HCEC 1CT (cell line): Measurements from ENCODE around the gene LILRA5.
"Not testable (repeated sequence)": the region's sequence is repeated elsewhere in the genome, so short reads cannot be mapped to it uniquely, and the experiment has no call there.

ENCODE experiments used
- DNase-seq: peaks from one replicate; pipeline ENCODE4 v3.0.0-alpha.2; 2017

LILRA5 gene

DNA sequence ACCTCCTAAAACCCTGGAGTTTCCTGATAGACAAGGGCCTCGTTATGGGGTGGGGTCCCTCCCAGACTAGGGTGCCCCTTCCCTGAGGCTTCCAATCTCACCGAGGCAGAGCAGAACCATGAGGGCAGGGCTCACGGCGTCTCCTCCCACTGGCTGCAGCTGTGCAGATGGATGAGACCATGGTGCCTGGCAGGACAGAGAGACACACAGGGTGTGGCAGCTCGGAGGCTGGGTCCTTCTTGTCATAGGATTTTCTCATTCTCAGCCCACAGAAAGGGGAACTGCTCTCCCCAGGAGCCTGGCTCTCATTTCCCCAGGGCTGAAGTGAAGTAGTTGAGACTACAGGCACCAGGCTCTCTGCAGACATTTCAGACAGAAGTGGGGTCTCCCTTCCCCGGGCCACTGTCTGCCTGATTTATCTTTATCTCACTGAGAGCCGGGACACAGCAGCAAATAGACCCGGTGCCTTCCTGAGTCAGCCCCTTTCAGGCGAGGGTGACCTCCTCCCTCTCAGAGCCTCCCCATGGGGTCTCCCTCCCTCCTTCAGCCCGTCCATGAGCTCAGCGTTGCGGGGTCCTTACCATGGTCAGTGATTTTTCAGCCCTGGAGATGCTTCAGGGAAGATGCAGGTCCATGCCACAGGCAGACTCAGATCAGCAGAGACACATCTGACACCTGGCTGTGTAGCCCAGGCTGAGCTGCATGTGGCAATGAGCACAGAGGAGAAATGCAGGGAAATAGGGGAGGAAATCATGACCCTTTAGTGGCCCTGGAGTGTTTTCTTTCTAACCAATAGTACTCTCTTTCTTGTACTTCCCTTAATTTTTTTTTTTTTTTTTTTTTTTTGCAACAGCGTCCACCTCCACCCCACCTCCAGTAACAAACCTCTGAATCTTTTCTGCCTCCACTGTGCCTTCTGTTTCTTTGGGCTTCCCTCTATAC, at the start of gene LILRA5:
LILRA5 (minus strand) TSS at position 731 of the 942 bp plus-strand sequence; CDS start at position 584, 147 bp downstream.
- DNase-seq: no peak

- not testable (repeated sequence) for DNase-seq
Observed at GRCh38 chr19:54361680-54362422, 48.9 kb upstream of the LILRA5 start.

- DNase-seq: not testable (repeated sequence)
Observed at GRCh38 chr19:54359149-54359820, 46.3 kb upstream of the LILRA5 start.

DNA sequence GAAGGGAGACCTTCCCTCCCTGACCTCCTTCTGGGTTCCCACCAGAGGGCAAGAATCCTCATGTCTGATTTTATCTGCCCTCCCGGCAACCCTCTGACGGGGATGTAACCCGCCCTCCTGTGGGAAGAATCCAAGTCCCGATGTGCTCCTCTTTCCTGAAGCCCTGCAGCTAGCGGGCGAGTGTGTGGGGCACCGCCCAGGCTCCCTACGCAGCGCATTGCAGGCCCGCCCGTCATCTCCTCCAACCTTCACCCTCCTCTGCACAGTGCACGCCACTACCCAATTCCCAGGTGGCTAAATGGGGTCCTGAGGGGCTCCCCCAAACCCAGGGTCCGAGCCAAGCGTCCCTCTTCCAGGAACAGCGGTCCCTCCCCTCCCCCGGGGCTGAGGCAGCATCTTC, 44.4 kb upstream of the LILRA5 start:
- DNase-seq: no peak

- DNase-seq: no peak
Observed at GRCh38 chr19:54356444-54357056, 43.6 kb upstream of the LILRA5 start.

DNA sequence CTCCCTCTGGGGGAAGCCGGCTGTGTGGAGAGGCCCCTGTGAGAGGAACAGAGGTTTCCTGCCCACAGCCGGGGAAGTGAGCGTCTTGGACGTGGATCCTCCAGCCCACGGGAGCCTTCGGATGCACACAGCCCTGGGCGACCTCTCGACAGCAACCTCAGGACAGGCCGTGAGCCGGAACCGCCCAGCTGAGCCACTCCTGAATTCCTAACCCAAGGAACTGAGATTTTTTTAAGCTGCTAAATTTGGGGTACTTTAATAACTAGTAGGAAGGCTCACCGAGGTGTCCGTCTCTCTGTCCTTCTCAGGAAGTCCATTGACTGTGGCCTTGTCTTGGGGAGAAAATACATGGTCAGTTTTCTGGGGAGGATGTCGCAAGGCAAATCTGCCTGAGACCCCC, 42.7 kb upstream of the LILRA5 start:
- DNase-seq: no peak

GRCh38 chr19:54354761-54355160, 41.8 kb upstream of the LILRA5 start:
- DNase-seq: no peak

GRCh38 chr19:54352546-54352945, 39.6 kb upstream of the LILRA5 start:
- DNase-seq: no peak

DNA sequence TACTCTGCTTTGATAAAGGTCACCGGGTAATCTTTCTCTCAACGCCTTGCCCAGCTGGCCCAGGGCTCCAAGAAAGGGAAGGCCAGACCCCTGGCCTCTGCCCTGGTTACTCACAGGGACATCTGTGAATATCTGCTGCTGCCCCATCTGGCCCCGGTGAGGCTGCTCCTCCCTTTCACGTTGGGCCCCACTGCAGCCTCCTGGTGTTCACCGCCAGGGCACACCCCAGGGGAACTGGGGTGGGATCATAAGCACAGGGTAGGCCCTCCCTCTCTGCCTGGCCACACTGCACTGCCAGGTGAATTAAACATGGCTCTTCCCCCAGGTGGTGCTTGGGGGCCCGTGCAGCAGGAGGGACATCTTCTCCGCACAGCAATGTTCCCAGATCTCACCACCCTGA, 39.1 kb upstream of the LILRA5 start:
- DNase-seq: no peak

GRCh38 chr19:54351474-54351873, 38.5 kb upstream of the LILRA5 start:
- DNase-seq: no peak

GRCh38 chr19:54345938-54346386, 33.0 kb upstream of the LILRA5 start:
- no peak for DNase-seq

GRCh38 chr19:54343868-54344267, 30.9 kb upstream of the LILRA5 start:
- no peak for DNase-seq

GRCh38 chr19:54341295-54341694, 28.3 kb upstream of the LILRA5 start:
- DNase-seq: no peak

GRCh38 chr19:54339646-54340358, 26.8 kb upstream of the LILRA5 start:
- no peak for DNase-seq

DNA sequence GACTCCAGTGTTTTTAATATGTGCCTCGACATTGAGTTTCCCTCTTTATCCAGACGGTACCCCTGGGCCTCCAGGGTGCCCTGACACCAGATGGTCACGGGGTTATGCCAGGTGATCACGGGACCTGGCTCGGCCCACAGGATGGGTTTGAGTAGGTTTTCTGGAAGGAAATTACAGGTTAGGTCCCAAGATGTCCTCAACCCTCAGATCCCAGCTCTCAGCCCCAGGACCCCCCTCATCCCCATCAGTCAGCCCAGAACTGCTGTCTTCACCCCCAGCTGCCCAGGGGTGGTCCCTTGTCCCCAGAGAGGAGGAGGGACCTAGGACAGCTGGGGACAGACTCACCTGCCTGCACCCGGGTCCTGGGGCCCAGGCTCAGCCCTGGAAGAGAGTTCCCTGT, 25.6 kb upstream of the LILRA5 start:
- no peak for DNase-seq

DNA sequence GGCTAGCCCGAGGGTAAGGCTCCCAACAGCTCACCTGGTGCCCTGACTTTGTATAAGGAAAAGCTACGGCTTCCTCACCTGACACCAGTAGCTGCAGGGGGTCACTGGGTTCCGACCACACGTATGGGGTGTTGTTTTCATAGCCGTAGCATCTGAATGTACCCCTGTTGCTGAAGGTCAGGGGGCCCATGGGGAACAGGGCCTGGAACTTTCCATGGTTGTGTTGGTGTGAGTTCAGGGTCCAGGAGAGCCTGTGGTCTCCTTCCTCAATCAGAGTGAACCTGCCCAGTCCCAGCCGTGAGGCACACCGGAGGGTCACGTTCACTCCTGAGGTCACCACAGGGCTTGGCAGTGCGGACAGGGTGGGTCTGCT, 24.9 kb upstream of the LILRA5 start:
- DNase-seq: no peak

DNA sequence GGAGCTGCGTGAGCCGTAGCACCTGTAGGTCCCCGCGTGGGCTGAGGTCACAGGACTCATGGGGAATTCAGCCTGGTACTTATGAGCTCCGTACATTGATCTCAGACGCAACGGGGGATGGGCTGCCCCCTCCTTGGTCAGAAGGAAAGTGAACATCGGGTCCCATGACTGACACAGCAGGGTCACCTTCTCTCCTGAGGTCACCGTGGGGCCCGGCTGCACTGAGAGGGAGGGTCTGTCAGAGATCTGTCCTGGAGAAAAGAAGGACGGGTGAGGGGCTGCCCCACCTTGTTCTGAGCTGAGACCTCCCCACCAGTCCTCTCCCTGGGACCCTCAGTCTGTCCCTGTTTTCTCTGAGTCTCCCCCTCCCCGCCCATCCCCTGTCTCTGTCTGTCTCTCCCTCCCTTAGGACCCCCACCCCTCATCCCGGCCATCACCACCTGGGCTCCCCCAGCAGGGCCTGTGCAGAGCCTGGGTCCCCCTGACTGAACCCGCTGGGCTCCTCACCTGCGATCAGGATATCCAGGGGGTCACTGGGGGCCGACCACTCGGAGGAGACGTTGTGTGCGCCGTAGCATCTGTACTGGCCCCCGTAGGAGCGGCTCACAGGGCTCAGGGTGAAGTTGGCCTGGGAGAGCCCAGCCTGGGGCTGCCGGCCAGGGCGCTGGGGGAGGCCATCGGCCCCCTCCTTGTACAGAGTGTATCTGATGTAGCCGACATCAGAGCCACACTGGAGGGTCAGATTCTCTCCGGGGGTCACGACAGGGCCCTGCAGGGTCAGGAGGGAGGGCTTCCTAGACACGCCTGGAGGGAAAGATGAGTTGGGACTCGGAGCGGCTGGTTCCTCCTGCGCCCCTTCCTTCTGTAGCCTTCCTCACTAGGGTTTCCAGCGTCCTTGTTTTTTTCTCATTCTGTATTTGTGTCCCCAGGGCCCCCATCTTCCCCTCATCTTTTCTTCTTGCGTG, 24.2 kb upstream of the LILRA5 start:
- DNase-seq: no peak

DNA sequence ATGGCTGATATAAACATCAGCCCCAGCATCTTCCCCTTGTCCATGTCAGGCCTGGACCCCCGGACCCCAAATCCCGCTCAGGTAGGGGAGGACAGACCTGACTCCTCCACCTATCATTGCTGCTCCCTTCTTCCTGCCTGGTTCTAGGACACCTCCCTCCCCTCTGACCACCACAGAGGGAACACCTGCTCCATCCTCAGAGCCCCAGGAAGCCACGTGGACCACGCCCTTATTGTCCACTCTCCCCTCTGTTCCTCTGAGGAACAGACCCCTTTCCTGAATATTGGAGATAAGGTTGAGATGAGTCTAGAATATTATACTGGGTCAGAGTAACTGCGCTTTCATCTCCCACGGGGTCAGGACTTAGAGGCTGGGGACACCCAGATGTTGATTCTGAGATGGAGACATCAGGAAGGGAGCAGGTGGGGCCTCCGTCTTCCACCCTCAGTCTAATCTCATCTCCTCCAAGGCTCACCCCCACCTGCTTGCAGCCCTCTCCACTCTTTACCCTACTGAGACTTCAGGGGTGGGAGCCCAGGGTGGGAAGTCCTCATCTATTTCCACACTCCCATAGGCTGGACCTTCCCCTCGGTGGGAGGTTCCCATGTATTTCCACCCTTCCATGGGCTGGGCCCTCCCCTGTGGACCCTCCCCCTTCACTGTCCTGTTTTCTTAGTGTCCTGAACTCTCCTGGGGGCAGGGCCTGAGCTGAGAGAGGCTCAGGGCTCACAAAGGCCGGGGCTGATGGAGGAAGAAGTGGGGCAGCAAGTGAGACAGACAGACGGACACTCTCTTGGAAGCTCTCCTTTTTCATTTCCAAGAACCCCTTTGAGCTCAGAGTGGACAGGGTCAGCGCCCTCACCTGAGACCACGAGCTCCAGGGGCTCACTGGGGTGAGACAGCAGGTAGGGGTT, 23.3 kb upstream of the LILRA5 start:
- no peak for DNase-seq

GRCh38 chr19:54335164-54335563, 22.2 kb upstream of the LILRA5 start:
- no peak for DNase-seq
